Smooth muscle cell of the pulmonary artery (primary cell): Measurements from ENCODE around the gene INTS13. TPM values are rescaled to one million over a fixed set of nuclear protein-coding genes. Genes with fewer than 3 reads are reported as not detected.

Experiments
- total RNA-seq: library from RNA; depleted of rRNA; stranded (reverse); fragments of >200 nt; gene quantifications from 2 replicates; pipeline ENCODE4 v1.2.3, GENCODE V29; 2014

INTS13 gene, protein sequence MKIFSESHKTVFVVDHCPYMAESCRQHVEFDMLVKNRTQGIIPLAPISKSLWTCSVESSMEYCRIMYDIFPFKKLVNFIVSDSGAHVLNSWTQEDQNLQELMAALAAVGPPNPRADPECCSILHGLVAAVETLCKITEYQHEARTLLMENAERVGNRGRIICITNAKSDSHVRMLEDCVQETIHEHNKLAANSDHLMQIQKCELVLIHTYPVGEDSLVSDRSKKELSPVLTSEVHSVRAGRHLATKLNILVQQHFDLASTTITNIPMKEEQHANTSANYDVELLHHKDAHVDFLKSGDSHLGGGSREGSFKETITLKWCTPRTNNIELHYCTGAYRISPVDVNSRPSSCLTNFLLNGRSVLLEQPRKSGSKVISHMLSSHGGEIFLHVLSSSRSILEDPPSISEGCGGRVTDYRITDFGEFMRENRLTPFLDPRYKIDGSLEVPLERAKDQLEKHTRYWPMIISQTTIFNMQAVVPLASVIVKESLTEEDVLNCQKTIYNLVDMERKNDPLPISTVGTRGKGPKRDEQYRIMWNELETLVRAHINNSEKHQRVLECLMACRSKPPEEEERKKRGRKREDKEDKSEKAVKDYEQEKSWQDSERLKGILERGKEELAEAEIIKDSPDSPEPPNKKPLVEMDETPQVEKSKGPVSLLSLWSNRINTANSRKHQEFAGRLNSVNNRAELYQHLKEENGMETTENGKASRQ
- 27.7 and 30.2 TPM in 2 replicates for total RNA-seq

DNA sequence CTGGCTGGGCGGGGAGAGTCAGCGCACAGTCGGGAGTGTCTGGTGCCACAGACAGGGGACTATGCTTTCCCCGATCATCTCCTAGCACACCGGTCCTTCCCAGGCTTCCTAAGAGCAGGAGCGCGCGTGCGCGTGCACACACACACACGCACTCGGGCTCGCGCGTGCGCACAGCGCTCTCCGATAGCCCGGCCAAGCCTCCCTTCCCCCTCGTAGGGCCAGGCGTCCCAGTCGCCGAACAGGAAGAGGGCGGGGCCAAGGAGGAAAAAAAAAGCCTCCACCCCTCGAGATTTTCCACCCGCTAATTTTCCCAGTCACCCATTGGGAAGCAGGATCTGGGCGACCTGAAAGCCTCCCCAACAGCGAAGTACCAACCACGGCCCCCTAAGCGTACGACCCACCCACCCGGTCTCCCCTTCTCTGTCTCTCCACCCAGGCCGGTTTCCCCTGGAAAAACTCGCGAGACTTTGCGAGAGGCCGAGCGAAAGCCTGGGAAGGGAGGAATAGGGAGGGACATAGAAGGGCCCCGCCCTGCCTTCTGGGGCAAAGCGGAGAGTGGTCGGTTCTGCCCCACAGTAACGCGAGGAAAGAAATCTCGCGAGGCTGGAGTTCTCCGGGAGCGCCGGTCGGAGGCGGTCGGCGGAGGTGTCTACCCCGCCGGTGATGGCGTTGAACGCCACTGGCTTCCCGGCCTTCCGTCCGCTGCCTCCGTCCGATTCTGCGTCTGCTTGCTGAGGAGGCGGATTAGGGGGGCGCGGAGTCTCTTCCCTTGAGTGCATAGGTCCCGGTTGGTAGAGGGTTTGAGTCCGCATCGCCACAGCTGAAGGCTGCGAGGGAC is at the start of gene INTS13, which contains the start of gene FGFR1OP2:
Gene INTS13 (minus strand): TSS at position 119 of the 838 bp plus-strand sequence. CDS start 1,178 bp downstream, outside the sequence.
Gene FGFR1OP2 (plus strand): TSS at position 608 of the 838 bp plus-strand sequence. CDS start 15,689 bp downstream, outside the sequence.

Other genes with a start within 250 kb of the INTS13 start
- gene ITPR2, start 104.8 kb downstream of the INTS13 start, total RNA-seq = 27.3 and 32.2 TPM in 2 replicates
- 45.0 and 45.5 TPM in 2 replicates for gene FGFR1OP2, start 489 bp upstream of the INTS13 start, total RNA-seq
- 135 and 143 TPM in 2 replicates for gene TM7SF3, start 76.4 kb upstream of the INTS13 start, total RNA-seq
- gene MED21, start 84.6 kb upstream of the INTS13 start, total RNA-seq = 42.9 and 49.1 TPM in 2 replicates
- not detected in 2 replicates for gene C12orf71, start 144.6 kb upstream of the INTS13 start, total RNA-seq